Measurements from ENCODE around the gene SLC16A3.
A peak's percentile ranks its signal among the peaks of the same experiment; 100 is the strongest.

The SLC16A3 gene

GRCh38 chr17:82235056-82235774, 6.4 kb downstream of the SLC16A3 start:
- DNase-seq (ENCODE audit: insufficient read length, low spot score): no peak
- no peak for FAIRE-seq

- FAIRE-seq (no peak), DNase-seq (ENCODE audit: insufficient read length, low spot score) (no peak)
Observed at GRCh38 chr17:82235775-82236141, 6.9 kb downstream of the SLC16A3 start.

GRCh38 chr17:82236142-82236971, 7.5 kb downstream of the SLC16A3 start:
- DNase-seq (ENCODE audit: insufficient read length, low spot score) (peak; percentile 80), FAIRE-seq (peak; percentile 64)

- DNase-seq (ENCODE audit: insufficient read length, low spot score): no peak
Observed at GRCh38 chr17:82237083-82237745, 8.4 kb downstream of the SLC16A3 start.

GRCh38 chr17:82237746-82238471, 9.1 kb downstream of the SLC16A3 start:
- FAIRE-seq: no peak

More at GRCh38 chr17:82237083-82237745, 8.4 kb downstream of the SLC16A3 start:
- FAIRE-seq: no peak

GRCh38 chr17:82238472-82239201, 9.8 kb downstream of the SLC16A3 start:
- peak; percentile 57 for FAIRE-seq
- no peak for DNase-seq (ENCODE audit: insufficient read length, low spot score)

More at GRCh38 chr17:82237746-82238471, 9.1 kb downstream of the SLC16A3 start:
- no peak for DNase-seq (ENCODE audit: insufficient read length, low spot score)

GRCh38 chr17:82239401-82239925, 10.6 kb downstream of the SLC16A3 start:
- FAIRE-seq: no peak
- DNase-seq (ENCODE audit: insufficient read length, low spot score): no peak

GRCh38 chr17:82239926-82240505, 11.2 kb downstream of the SLC16A3 start:
- DNase-seq (ENCODE audit: insufficient read length, low spot score) (no peak), FAIRE-seq (no peak)

GRCh38 chr17:82240506-82241182, 11.8 kb downstream of the SLC16A3 start:
- no peak for DNase-seq (ENCODE audit: insufficient read length, low spot score)
- no peak for FAIRE-seq

GRCh38 chr17:82241183-82241925, 12.5 kb downstream of the SLC16A3 start:
- no peak for FAIRE-seq
- DNase-seq (ENCODE audit: insufficient read length, low spot score): no peak

GRCh38 chr17:82241926-82242697, 13.3 kb downstream of the SLC16A3 start:
- no peak for FAIRE-seq

GRCh38 chr17:82242698-82242976, 13.8 kb downstream of the SLC16A3 start:
- no peak for FAIRE-seq

More at GRCh38 chr17:82241926-82242697, 13.3 kb downstream of the SLC16A3 start:
- no peak for DNase-seq (ENCODE audit: insufficient read length, low spot score)

GRCh38 chr17:82242977-82243647, 14.3 kb downstream of the SLC16A3 start:
- no peak for FAIRE-seq
- no peak for DNase-seq (ENCODE audit: insufficient read length, low spot score)

More at GRCh38 chr17:82242698-82242976, 13.8 kb downstream of the SLC16A3 start:
- DNase-seq (ENCODE audit: insufficient read length, low spot score): no peak

GRCh38 chr17:82243648-82244412, 15.0 kb downstream of the SLC16A3 start:
- FAIRE-seq: no peak

GRCh38 chr17:82244413-82245133, 15.7 kb downstream of the SLC16A3 start:
- no peak for DNase-seq (ENCODE audit: insufficient read length, low spot score)
- FAIRE-seq: no peak

More at GRCh38 chr17:82243648-82244412, 15.0 kb downstream of the SLC16A3 start:
- no peak for DNase-seq (ENCODE audit: insufficient read length, low spot score)
